Esophagus squamous epithelium (tissue), 5 donors: Measurements from ENCODE around the gene CALN1. TPM values are rescaled to one million over a fixed set of nuclear protein-coding genes. Genes with fewer than 3 reads are reported as not detected.
"Not testable (repeated sequence)": the region's sequence is repeated elsewhere in the genome, so short reads cannot be mapped to it uniquely, and the experiment has no call there.

ENCODE experiments used
- DNase-seq: peaks from one replicate; lab custom pipeline; 2025; lab: John Stamatoyannopoulos, UW
- H3K27ac ChIP-seq, 4 donors: fragments of 200-600 bp; sonication (generic); one replicate each; pipeline ENCODE4 v1.5.1; 2016 to 2019; ENCODE audit warnings: mild to moderate bottlenecking in 1 of 4
- H3K27me3 ChIP-seq, 4 donors: fragments of 200-600 bp; sonication (generic); 1 replicate in 3 of 4; 2 replicates in 1 of 4; pipeline versions ENCODE4 v1.5.1 to v1.6.0; 2017 to 2021; ENCODE audit warnings: antibody characterized with exemption in 1 of 4
- H3K36me3 ChIP-seq, 3 donors: fragments of 200-600 bp; sonication (generic); one replicate each; pipeline ENCODE4 v1.5.1; 2016 to 2019
- H3K4me1 ChIP-seq, 3 donors: fragments of 200-600 bp; sonication (generic); one replicate each; pipeline ENCODE4 v1.5.1; 2017 to 2019
- H3K4me3 ChIP-seq, 4 donors: fragments of 200-600 bp; sonication (generic); 1 replicate in 3 of 4; 2 replicates in 1 of 4; pipeline ENCODE4 v1.5.1; 2016 to 2019; ENCODE audit warnings: mild to moderate bottlenecking in 2 of 4, moderate library complexity in 1 of 4
- H3K9me3 ChIP-seq, 3 donors: fragments of 200-600 bp; sonication (generic); one replicate each; pipeline ENCODE4 v1.5.1; 2016 to 2019
- CTCF ChIP-seq, 6 experiments: fragments of 450-650 bp in 4 of 6; fragments of 200-600 bp in 2 of 6; sonication (generic) in 2 of 6; IDR thresholded peaks; one replicate each; pipeline ENCODE4 v1.5.1; 2016 to 2019; ENCODE audit warnings: antibody characterized with exemption in 6 of 6, mild to moderate bottlenecking in 4 of 6, moderate library complexity in 4 of 6
- POLR2A ChIP-seq, 4 donors: fragments of 450-650 bp; IDR thresholded peaks; one replicate each; pipeline ENCODE4 v1.6.1; 2017; ENCODE audit warnings: antibody characterized with exemption in 4 of 4, mild to moderate bottlenecking in 4 of 4, moderate library complexity in 3 of 4
- WGBS, 2 donors: methylation state at CpG; one replicate each; pipeline ENCODE4 v1.1.5; 2018; 5-methylcytosine and 5-hydroxymethylcytosine counted together
- intact Hi-C: fragments of 100-400 bp; cut with DNase I; formaldehyde crosslinking; loops from one replicate; pipeline ENCODE4 v1.15.0; 2022
- total RNA-seq, 4 donors: library from RNA; depleted of rRNA; stranded (reverse); fragments of >200 nt; gene quantifications; one replicate each; pipeline ENCODE4 v1.1.0, GENCODE V29; 2016
- donor health status: DM: yes; HTN: yes; CAD: no.

Gene CALN1
- total RNA-seq, 4 donors from 2014 or later: 0.83 TPM; not detected in 3

- Histone ChIP-seq H3K4me1 (no peaks in the 10 kb centered on the region), H3K27ac (no peak overlapping the region), H3K9me3 (no peaks in the 10 kb centered on the region), H3K36me3 (no peaks in the 10 kb centered on the region), H3K27me3 (no peaks in the 10 kb centered on the region), H3K4me3 (no peak overlapping the region)
- TF ChIP-seq POLR2A (IDR thresholded peaks at IDR 0.05) (no peak), CTCF (IDR thresholded peaks at IDR 0.05) (no peak)
- intact Hi-C loops: no loop called here
- no peak for DNase-seq
- WGBS, 2 donors: 53 to 70% methylated on average over 4 of the region's 4 CpGs
Observed at GRCh38 chr7:71937840-71938371, 474.2 kb downstream of the CALN1 start.

DNA sequence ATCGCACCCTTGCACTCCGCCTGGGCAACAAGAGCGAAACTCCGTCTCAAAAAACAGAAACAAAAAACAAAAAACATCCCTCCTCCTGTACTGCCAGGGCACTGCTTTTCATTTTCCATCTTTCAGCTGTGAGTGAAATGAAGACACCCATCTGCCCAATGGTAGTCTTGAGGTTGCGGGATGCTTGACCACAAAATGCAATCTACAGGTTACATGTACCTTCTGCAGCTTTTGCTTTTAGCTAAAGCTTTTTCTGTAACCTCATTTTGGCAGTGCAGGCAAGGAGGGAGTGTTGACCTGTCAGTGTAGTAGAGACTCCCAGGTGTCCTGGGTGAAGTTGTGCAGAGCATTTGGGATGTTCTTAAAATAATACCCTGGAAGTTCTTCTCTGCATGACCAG is 476.5 kb downstream of the CALN1 start:
- TF ChIP-seq CTCF (IDR thresholded peaks at IDR 0.05) (no peak), POLR2A (IDR thresholded peaks at IDR 0.05) (no peak)
- no peak for DNase-seq
- intact Hi-C loops: no loop called here
- Histone ChIP-seq H3K36me3 (no peaks in the 10 kb centered on the region), H3K27ac (no peak overlapping the region), H3K4me1 (no peaks in the 10 kb centered on the region), H3K27me3 (no peaks in the 10 kb centered on the region), H3K4me3 (no peak overlapping the region), H3K9me3 (no peaks in the 10 kb centered on the region)
- WGBS, 2 donors: 70 to 83% methylated on average over 5 of the region's 5 CpGs

- H3K27me3 ChIP-seq: no peaks in the 10 kb centered on the region
- TF ChIP-seq CTCF (IDR thresholded peaks at IDR 0.05) (no peak), POLR2A (IDR thresholded peaks at IDR 0.05) (no peak)
- no peaks in the 10 kb centered on the region for H3K9me3 ChIP-seq
- no peak overlapping the region for H3K27ac ChIP-seq
- no peaks in the 10 kb centered on the region for H3K36me3 ChIP-seq
- no peak overlapping the region for H3K4me3 ChIP-seq
- WGBS, 2 donors: 84 to 91% methylated on average over 7 of the region's 7 CpGs
- intact Hi-C loops: no loop called here
- no peak for DNase-seq
- no peaks in the 10 kb centered on the region for H3K4me1 ChIP-seq
Observed at GRCh38 chr7:71933426-71933825, 478.7 kb downstream of the CALN1 start.

GRCh38 chr7:71925663-71926062 is 486.5 kb downstream of the CALN1 start:
- no peaks in the 10 kb centered on the region for H3K27me3 ChIP-seq
- no peak overlapping the region for H3K4me3 ChIP-seq
- no peaks in the 10 kb centered on the region for H3K36me3 ChIP-seq
- 62 to 74% methylated on average over 5 to 7 of the region's 7 CpGs for WGBS, 2 donors
- intact Hi-C loops: no loop called here
- no peaks in the 10 kb centered on the region for H3K4me1 ChIP-seq
- TF ChIP-seq POLR2A (IDR thresholded peaks at IDR 0.05) (no peak), CTCF (IDR thresholded peaks at IDR 0.05) (peak in 1 of 6 experiments; percentile 28)
- no peak for DNase-seq
- H3K27ac ChIP-seq: no peak overlapping the region
- H3K9me3 ChIP-seq: peaks cover 0 to 12% (median 0%) of the 10 kb centered on the region in 3 donors

GRCh38 chr7:71914204-71914603 is 497.9 kb downstream of the CALN1 start:
- DNase-seq, H3K4me3 ChIP-seq, H3K27me3 ChIP-seq, H3K27ac ChIP-seq, H3K9me3 ChIP-seq, H3K36me3 ChIP-seq, intact Hi-C loops, H3K4me1 ChIP-seq: not testable (repeated sequence)
- 72 to 73% methylated on average over 4 of the region's 4 CpGs for WGBS, 2 donors

DNA sequence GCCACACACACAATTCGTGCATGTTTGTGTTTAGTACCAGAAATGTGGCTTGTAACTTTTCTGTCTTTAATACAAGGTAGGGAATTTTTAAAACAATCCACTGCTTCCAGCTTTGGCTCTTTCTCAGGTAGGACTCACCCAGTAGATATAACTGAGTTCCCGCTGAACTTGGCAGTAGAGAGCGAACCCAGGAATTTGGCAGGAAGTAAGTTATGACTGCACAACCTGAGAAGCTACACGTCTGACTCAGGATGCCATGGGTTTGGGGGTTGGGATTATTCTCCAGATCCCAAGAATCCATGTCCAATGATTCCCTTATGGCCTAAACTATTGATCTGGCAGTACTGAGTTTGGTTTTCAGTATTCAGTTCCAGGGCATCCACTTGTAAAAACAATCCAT is 499.7 kb downstream of the CALN1 start:
- H3K27ac ChIP-seq: no peak overlapping the region
- no peak overlapping the region for H3K4me3 ChIP-seq
- intact Hi-C loops: no loop called here
- no peak for DNase-seq
- H3K36me3 ChIP-seq: no peaks in the 10 kb centered on the region
- TF ChIP-seq POLR2A (IDR thresholded peaks at IDR 0.05): no peak
- TF ChIP-seq CTCF (IDR thresholded peaks at IDR 0.05): no peak
- no peaks in the 10 kb centered on the region for H3K27me3 ChIP-seq
- H3K9me3 ChIP-seq: no peaks in the 10 kb centered on the region
- H3K4me1 ChIP-seq: no peaks in the 10 kb centered on the region
- 46 to 58% methylated on average over 2 to 4 of the region's 4 CpGs for WGBS, 2 donors
